Measurements from ENCODE around the gene TMEM229B.
"Not testable (repeated sequence)": the region's sequence is repeated elsewhere in the genome, so short reads cannot be mapped to it uniquely, and the experiment has no call there.

TMEM229B gene

GRCh38 chr14:67457782-67458181 lies 30.7 kb downstream of the TMEM229B start:
- no peak for DNase-seq (ENCODE audit: low read depth in 2 of 3, low spot score in 2 of 3)

DNA sequence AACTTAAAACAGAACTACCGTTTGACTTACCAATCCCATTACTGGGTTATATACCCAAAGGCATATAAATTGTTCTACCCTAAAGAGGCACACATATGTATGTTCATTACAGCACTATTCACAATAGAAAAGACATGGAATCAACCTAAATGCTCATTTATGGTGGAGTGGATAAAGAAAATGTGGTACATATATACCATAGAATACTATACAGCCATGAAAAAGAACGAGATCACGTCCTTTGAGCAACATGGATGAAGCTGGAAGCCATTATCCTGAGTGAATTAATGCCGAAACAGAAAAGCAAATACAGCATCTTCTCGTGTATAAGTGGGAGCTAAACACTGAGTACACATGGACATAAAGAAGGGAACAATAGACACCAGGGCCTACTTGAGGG lies 31.8 kb downstream of the TMEM229B start:
- DNase-seq (ENCODE audit: low read depth in 2 of 3, low spot score in 2 of 3) = no peak

GRCh38 chr14:67453575-67454300 lies 34.8 kb downstream of the TMEM229B start:
- no peak for DNase-seq (ENCODE audit: low read depth in 2 of 3, low spot score in 2 of 3)

DNA sequence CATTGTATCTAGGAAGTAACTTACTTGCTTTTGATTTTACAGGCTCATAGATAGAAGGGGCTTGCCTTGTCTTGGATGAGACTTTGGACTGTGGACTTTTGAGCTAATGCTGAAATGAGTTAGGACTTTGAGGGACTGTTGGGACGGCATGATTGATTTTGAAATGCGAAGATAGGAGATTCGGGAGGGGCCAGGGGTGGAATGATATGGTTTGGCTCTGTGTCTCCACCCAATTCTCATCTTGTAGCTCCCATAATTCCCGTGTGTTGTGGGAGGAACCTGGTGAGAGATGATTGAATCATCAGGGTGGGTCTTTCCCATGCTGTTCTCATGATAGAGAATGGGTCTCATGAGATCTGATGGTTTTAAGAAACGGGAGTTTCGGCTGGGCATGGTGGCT lies 36.9 kb downstream of the TMEM229B start:
- DNase-seq (ENCODE audit: low read depth in 2 of 3, low spot score in 2 of 3) = not testable (repeated sequence)

DNA sequence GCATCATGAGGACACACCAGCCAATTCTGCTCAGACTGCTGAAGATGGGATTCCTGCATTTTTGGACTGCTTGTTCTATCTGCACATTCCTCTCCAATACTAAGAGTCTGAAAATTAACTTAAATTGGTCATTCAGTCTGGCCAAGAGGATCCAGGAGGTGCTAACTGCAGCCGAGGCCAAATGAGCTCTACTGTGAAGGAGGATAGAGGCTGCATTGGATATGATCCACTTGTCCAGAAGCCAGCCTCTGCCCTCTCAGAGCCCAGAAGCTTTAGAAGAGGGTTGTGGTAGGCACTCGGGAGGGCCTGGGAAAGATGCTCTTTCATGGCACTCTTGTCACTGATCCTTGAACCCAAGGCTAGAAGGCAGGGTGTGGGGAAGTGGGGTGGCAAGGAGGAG lies 39.4 kb downstream of the TMEM229B start:
- DNase-seq (ENCODE audit: low read depth in 2 of 3, low spot score in 2 of 3) = no peak

DNA sequence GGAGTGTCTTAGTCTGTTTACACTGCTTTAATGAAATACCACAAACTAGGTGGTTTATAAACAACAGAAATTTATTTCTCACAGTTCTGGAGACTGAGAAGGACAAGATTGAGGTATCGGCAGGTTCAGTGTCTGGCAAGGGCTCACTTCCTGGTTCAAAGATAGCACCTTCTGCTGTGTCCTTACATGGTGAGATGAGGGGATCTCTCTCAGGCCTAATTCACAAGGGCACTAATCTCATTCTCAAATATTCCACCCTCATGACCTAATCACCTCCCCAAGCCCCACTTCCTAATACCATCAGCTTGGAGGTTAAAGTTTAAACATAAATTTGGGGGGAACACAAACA lies 41.5 kb downstream of the TMEM229B start:
- DNase-seq (ENCODE audit: low read depth in 2 of 3, low spot score in 2 of 3) = no peak

DNA sequence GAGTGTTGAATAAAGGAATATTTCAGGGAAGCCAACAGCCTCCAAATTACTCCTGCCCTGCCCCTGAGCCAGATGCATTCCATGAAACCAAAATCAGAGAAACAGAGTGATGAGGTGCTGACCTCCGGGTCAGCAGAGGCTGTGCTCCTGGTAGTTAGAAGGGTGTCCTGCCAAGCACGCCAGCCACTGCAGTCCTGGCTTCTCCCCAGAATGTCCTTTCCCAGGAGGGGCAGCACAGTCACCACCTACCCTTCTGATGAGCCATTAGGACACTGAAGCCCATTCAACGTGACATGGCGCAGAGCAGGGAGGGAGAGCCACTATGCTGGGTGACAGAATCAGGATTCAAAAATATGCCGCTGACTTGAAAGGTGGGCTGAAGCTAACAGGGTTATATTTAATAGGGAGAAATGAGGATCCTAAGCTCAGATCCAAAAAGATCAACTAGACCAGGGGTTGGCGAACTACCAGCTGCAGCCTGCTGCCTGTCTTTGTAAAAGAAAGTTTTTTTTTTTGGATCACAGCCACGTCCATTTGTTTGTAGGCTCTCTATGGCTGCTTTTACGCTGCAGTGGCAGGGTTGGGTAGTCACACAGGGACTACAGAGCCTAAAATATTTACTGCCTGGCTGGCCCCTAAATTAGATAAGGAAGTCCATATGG lies 42.0 kb downstream of the TMEM229B start:
- DNase-seq (ENCODE audit: low read depth in 2 of 3, low spot score in 2 of 3) = no peak

DNA sequence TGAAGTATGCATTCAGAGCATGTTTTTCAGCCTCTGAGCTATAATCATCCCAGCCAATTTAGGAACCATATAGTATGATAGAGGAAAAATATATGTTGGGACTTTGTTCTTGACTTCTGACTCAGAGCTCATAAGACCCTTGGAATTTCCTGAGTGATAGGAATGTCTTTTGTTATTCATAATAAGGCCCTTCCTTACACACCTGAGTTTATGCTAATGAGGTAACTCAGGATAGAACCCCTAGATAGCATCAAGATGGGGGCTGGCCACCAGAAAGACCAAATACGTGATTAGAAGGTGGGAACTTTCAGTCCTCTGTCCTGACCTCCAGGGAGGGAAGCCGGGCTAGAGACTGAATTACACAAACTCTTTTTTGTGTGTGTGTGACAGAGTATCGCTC lies 44.1 kb downstream of the TMEM229B start:
- no peak for DNase-seq (ENCODE audit: low read depth in 2 of 3, low spot score in 2 of 3)

DNA sequence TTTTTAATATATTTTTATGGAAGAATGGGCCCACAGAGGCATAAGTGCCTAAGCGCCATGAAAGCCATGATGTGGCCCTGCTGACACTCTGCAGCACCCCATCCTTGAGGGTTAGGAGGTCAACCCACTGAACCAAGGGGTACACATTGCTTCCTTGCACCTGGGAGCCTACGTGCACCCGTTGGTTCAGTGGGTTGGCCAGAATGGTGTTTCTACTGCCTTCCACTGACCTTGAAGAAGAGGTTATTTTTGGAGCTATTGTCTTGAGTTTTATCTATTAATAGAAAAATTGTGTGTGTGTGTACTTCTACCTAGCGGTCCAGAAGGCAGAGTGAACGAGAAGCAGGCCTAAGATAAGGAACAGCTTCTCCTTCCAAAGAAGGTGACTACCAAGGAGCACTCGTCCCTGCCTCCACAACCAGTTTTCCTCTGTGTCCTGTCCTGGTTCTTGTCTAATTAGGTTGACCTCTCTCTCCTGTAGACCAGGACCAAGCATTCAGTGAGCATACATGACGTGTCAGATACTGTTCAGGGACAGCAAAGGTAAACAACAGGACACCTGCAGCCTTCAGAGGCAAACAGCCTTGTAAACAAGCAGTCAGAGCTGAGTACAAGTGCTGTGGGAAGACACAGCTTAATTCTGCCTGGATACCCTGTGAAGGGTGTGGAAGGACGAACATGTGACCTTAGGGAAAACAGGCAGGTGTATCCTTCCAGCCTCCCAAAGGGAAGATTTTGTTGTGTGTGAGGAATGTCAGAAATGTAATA lies 46.2 kb downstream of the TMEM229B start:
- no peak for DNase-seq (ENCODE audit: low read depth in 2 of 3, low spot score in 2 of 3)

- DNase-seq (ENCODE audit: low read depth in 2 of 3, low spot score in 2 of 3) = no peak
Observed at GRCh38 chr14:67441672-67442071, 46.8 kb downstream of the TMEM229B start.

DNA sequence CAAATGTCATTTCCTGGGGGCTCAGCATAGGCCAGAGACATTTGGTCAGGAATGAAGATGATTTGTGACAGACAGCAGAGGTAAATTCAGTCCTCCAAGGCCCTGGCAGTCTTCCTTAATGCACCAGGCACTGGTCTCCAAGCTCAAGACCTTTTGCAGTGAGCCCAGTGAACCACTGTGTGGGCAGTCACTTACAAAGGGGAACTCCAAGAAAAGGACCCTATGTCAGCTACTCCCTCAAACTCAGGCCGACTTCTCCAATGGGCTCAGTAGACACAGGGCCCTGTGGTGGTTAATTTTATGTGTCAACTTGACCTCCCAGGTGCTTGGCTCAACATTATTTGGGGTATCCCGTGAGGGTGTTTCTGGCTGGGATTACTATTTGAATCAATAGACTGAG lies 47.3 kb downstream of the TMEM229B start:
- no peak for DNase-seq (ENCODE audit: low read depth in 2 of 3, low spot score in 2 of 3)

DNA sequence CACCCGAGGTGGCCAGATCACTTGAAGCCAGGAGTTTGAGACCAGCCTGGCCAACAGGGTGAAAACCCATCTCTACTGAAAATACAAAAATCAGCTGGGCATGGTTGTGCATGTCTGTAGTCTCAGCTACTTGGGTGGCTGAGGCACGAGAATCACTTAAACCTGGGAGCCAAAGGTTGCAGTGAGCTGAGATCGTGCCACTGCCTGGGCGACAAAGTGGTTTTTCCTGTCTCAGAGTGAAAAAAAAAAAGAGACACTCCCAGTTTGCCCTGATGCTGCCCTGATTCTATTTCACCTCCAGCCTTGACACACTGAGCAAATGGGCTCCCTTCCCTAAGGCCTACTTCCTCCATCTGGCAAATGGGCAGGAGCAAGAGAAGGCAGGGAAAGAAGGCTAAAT lies 48.0 kb downstream of the TMEM229B start:
- no peak for DNase-seq (ENCODE audit: low read depth in 2 of 3, low spot score in 2 of 3)

GRCh38 chr14:67438969-67439368 lies 49.6 kb downstream of the TMEM229B start:
- no peak for DNase-seq (ENCODE audit: low read depth in 2 of 3, low spot score in 2 of 3)

- DNase-seq (ENCODE audit: low read depth in 2 of 3, low spot score in 2 of 3) = no peak
Observed at GRCh38 chr14:67436006-67436866, 52.3 kb downstream of the TMEM229B start.

- DNase-seq (ENCODE audit: low read depth in 2 of 3, low spot score in 2 of 3) = no peak
Observed at GRCh38 chr14:67435603-67436002, 52.9 kb downstream of the TMEM229B start.

- DNase-seq (ENCODE audit: low read depth in 2 of 3, low spot score in 2 of 3) = no peak
Observed at GRCh38 chr14:67432050-67432564, 56.4 kb downstream of the TMEM229B start.

DNA sequence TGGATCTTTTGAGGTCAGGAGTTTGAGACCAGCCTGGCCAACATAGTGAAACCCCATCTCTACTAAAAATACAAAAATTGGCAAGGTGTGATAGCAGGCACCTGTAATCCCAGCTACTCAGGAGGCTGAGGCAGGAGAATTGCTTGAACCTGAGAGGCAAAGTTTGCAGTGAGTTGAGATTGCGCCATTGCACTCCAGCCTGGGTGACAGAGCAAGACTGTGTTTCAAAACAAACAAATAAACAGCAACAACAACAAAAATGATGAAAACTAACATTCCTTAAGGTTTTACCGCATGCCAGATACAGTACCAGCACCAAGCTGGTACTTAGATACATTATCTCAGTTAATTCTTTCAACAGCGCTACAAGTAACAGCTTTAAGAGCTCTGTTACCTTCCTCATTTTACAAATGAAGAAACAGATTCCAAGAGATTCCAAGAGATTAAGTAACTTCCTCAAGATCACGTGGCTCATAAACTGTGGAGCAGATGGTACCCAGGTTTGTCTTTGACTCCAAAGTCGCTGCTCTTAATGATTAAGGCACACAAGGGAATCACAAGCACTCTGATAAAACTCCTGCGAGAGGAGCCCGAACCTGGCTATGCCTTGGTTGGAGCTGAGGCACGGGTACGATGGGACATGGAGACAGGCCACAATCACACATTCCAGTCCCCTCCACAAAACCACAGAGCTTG lies 58.9 kb downstream of the TMEM229B start:
- DNase-seq (ENCODE audit: low read depth in 2 of 3, low spot score in 2 of 3) = no peak

DNA sequence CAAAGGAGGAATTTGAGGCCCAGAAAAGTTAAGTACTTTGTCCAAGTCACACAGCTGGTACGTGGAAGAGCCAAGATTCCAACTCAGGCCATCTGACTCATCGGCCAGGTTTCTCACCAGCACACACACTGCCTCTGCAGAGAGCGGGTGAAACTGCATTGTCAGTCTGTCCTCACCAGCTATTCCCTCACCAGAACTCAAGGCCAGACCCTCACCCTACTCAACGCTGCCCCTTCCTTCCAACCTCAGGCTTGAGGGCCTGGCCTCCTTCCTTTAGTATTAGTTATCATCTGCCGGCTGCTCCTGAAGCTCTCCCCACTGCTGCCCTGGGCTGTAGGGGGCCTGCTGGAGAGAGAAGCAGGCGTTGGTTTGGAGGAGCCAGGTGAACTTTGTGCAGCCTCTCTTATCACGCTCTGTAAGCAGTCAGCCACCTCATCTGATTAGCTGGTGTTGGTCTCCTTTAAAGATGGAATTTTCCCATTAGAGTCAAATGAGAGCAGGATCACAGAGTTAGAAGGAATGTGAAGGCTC lies 60.0 kb downstream of the TMEM229B start:
- no peak for DNase-seq (ENCODE audit: low read depth in 2 of 3, low spot score in 2 of 3)

- peak in 2 of 3 experiments; percentile 36 to 43 for DNase-seq (ENCODE audit: low read depth in 2 of 3, low spot score in 2 of 3)
Observed at GRCh38 chr14:67426983-67427606, 61.4 kb downstream of the TMEM229B start.

- no peak for DNase-seq (ENCODE audit: low read depth in 2 of 3, low spot score in 2 of 3)
Observed at GRCh38 chr14:67426161-67426560, 62.4 kb downstream of the TMEM229B start.
